Measurements from ENCODE around the gene ATP6V1B1.

DNA sequence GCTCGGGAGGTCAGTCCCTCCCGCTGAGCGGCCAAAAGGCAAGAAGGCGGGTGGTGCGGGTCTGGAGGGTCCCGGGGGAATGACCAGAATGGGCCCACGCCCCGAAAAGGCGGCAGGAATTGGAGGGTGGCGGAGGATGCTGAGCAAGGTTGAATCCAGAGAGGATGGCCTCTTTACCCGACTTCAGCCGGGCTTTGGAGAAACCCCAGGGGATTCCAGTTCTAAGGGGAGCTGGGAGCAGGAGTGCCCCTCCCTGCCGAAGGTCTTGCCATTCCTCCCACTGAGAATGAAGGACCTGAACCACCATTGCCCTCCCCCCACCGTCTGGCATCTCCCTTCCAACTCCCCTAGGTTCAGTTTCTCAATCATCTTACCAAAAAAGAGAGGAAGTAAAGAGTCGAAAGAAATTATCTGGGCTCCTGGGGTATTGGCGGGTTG, 38.9 kb upstream of the ATP6V1B1 start:
- TF ChIP-seq ARNT (IDR thresholded peaks at IDR 0.05) = no peak
- TF ChIP-seq TARDBP (IDR thresholded peaks at IDR 0.05) = no peak
- no peak for TF ChIP-seq FOXA1 (IDR thresholded peaks at IDR 0.05)
- no peak for TF ChIP-seq ELF4 (IDR thresholded peaks at IDR 0.05)
- TF ChIP-seq CTBP1 (IDR thresholded peaks at IDR 0.05; ENCODE audit: borderline replicate concordance) = no peak

Data from HEK293T (cell line).